Epithelial cell of umbilical artery (primary cell): ENCODE data around the gene SHISA8. TPM values are rescaled to one million over a fixed set of nuclear protein-coding genes. Genes with fewer than 3 reads are reported as not detected.

Source experiments
- total RNA-seq: library from RNA; depleted of rRNA; stranded (reverse); fragments of >200 nt; gene quantifications from 2 replicates; pipeline ENCODE4 v1.2.3, GENCODE V29; 2014

The SHISA8 gene
- not detected in 2 replicates for total RNA-seq

GRCh38 chr22:41915035-41915785, at the start of gene SHISA8:
Gene SHISA8 (minus strand): TSS chr22:41915074. CDS start chr22:41914667, 407 bp downstream.

DNA sequence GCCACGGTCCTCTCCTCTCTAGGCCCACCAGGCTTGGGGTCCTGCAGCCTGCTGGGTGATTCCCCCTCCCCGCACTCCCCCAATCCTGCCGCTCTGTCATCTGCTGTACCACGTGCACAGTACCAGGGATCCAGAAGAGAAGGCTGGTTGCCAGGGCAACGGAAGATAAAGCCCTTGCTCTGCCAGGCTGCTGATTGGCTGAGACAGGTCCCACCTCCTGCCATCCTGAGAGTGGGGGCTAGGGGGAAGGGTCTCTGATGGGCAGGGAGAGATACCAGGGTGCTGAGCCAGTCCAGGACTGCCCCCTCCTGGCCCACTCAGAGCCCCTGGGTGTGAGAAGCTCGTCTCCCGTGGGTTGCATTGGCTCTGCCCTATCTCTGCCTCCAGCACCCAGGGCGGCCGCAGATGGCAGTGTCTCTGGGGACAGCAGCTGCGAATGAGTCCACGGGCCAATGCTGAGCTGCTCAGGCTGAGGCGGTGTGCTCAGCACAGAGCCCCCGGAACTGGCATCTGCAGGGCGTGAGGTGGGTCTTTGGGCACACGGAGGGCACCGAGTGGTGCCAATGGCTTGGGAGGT, 37.1 kb upstream of the SHISA8 start, which contains the start of gene SMIM45:
Gene SMIM45 (plus strand): TSS at position 253 of the 577 bp plus-strand sequence.

DNA sequence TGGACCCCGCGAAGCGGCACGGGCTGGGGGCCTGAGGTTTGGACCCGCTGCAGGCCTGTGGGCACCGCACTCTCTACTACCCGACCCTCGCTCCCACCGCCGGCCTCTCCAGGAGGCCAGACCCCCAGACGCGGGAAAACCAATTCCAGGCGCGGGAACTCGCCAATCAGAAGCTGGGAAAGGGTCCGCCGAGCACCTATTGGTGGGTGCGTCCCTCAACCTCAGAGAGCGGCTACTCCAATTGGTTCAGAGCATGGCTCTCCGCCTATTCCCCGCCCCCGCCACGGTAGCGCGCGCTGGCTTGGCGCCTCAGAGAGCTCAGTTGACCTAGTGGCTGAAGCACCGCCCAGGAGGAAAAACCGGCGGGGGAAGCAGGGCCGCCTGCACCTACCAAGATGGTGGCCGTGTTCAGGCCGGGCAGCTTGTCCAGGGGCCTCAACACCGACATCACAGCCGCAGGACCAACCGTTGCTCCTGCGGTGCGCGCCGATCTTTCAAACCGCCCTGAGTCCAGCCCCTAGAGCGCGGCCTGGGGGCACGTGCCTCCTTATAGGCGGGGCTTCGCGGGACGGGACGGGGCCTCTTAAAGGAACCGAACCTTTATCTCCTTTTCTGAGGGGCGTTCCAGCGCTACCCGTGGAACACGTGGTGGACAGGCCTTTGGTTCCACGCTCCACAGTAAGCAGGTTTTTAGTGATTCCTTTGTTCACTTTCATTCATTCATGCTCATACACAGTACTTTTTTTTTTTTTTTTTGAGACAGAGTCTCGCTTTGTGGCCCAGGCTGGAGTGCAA, 32.0 kb upstream of the SHISA8 start, which contains the start of gene CENPM:
Gene CENPM (minus strand): TSS at position 524 of the 795 bp plus-strand sequence. CDS start 76 bp downstream, at position 448.

Other genes with a start within 250 kb of the SHISA8 start
- gene SNU13, start 226.2 kb downstream of the SHISA8 start, total RNA-seq, result 84.8 and 96.7 TPM in 2 replicates
- 1.1 and 1.3 TPM in 2 replicates for gene MEI1, start 215.6 kb downstream of the SHISA8 start, total RNA-seq
- gene CCDC134, start 114.4 kb downstream of the SHISA8 start, total RNA-seq, result 5.2 and 8.4 TPM in 2 replicates
- gene SREBF2, start 82.0 kb downstream of the SHISA8 start, total RNA-seq, result 39.5 and 40.0 TPM in 2 replicates
- 0.15 TPM in 1 of 2 replicates, not detected in the other for gene TNFRSF13C, start 11.7 kb upstream of the SHISA8 start, total RNA-seq
- 19.8 and 32.7 TPM in 2 replicates for gene CENPM, start 32.1 kb upstream of the SHISA8 start, total RNA-seq
- gene SEPTIN3, start 54.4 kb upstream of the SHISA8 start, total RNA-seq, result 0.15 TPM in 1 of 2 replicates, not detected in the other
- gene WBP2NL, start 83.7 kb upstream of the SHISA8 start, total RNA-seq, result under 0.01 and 0.15 TPM in 2 replicates
- gene NAGA, start 155.7 kb upstream of the SHISA8 start, total RNA-seq, result 37.4 and 49.1 TPM in 2 replicates
- gene PHETA2, start 159.2 kb upstream of the SHISA8 start, total RNA-seq, result 16.9 and 26.6 TPM in 2 replicates
- 5.2 and 6.7 TPM in 2 replicates for gene SMDT1, start 164.6 kb upstream of the SHISA8 start, total RNA-seq
- gene NDUFA6, start 175.7 kb upstream of the SHISA8 start, total RNA-seq, result 58.5 and 74.8 TPM in 2 replicates
- not detected in 2 replicates for gene CYP2D6, start 215.7 kb upstream of the SHISA8 start, total RNA-seq